ENCODE data around the gene NOP9. TPM values are rescaled to one million over a fixed set of nuclear protein-coding genes. Genes with fewer than 3 reads are reported as not detected.

NOP9 gene
- total RNA-seq, 1 experiment from 2014 or later = 34.0 TPM

DNA sequence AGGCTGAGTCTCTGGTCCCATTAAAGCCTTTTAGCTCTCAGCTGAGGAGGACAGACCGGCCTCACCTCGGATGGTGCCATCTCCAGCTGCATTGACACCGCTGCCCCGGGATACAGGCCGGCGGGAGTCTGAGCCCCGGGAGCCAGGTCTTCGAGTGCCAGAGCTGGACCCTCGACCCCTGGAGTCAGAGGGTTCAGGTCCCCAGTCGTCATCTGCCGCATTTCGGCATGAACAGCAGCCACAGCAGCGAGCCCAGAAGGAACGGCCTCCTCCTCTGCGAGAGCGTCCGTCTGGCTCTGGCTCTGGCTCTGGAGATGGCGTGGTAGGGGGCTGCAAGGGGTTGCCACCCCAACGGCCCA, 37.7 kb upstream of the NOP9 start:
- Histone ChIP-seq H3K9me3 (ENCODE audit: low read depth, low read length, poor library complexity, severe bottlenecking) (no peaks in the 10 kb centered on the region), H3K27me3 (replicated peaks; ENCODE audit: insufficient read depth, low read depth, low read length, poor library complexity) (no peaks in the 10 kb centered on the region), H3K4me3 (ENCODE audit: low read depth, low read length, poor library complexity, severe bottlenecking) (no peak overlapping the region), H3K4me1 (ENCODE audit: insufficient read depth, low read length, poor library complexity, severe bottlenecking) (no peaks in the 10 kb centered on the region), H3K36me3 (ENCODE audit: insufficient read depth, low read length, poor library complexity, severe bottlenecking) (no peaks in the 10 kb centered on the region), H3K27ac (ENCODE audit: low read depth, low read length, poor library complexity, severe bottlenecking) (no peak overlapping the region)
- TF ChIP-seq CTCF (conservative IDR thresholded peaks at IDR 0.05; ENCODE audit: low read depth, low read length) (no peak), EZH2 (IDR thresholded peaks at IDR 0.05; ENCODE audit: borderline replicate concordance, low read depth, low read length, poor library complexity, severe bottlenecking) (no peak)
- POLR2A ChIA-PET (ENCODE audit: low non-redundant PET) = interaction anchor here (0.8 kb wide), 1 partner anchor 9 kb away, joined by 5 read pairs; no protein-coding TSS in a partner anchor
- BruUV-seq (replicated peaks) = no TSS peak
- intact Hi-C loops (cut with micrococcal nuclease; ENCODE audit: unreplicated experiment) = no loop called here
- no peak for DNase-seq (ENCODE audit: low spot score)
- CTCF ChIA-PET = no interaction called here

DNA sequence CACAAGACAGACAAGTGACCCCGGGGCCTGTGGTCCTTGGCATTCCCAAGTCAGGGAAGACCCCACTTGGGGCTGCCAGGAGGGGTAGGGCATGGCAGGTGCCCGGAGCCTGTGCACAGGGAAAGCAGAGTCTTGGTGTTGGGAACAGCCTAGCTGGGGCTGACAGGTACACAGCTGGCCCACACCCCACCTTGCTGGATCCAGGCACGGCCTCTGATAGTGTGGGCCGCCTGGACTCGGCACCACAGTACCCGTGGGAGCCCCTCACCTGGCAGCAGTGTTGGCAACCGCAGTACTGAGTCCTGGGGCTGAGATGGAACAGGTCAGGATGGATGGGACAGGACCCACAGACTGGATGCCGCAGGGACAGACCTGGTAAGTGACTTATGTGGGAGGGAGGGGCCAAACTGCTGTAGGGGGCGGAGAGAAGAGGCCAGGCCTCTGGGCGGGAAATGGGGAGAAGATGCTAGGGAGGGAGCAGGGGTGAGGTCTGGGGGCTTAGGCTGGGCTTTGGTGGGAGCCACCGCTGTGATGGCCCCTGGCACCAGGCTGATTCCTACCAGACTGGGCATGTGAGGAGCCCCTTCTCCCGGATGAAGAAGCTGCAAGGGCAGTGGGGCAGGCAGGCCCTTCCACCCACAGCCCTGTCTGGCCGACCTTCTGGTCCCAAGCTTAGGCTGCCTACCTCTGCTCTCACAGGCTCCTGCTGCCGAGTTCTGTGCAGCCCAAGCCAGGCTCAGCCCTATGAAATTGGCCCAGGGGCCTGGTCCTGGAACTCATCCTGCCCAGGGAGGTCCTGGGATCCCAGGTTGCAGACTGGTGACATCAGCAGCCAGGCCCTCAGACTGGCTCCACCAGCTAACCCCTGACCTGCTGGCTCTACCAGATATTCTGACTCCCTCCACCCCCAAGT, 36.6 kb upstream of the NOP9 start, which contains the start of gene TGM1:
TGM1 (minus strand) TSS at position 357 of the 913 bp plus-strand sequence. CDS start 825 bp downstream, outside the sequence.
- no peak within 1 kb of the TSS for H3K27ac ChIP-seq (ENCODE audit: low read depth, low read length, poor library complexity, severe bottlenecking)
- no peak within 1 kb of the TSS for H3K4me3 ChIP-seq (ENCODE audit: low read depth, low read length, poor library complexity, severe bottlenecking)
- intact Hi-C loops (cut with micrococcal nuclease; ENCODE audit: unreplicated experiment) = no loop called here
- no TSS peak for BruUV-seq (replicated peaks)
- POLR2A ChIA-PET (ENCODE audit: low non-redundant PET) = interaction anchor here (0.8 kb wide), 1 partner anchor 8 kb away, joined by 5 read pairs; no protein-coding TSS in a partner anchor
- no peak for DNase-seq (ENCODE audit: low spot score)
- H3K36me3 ChIP-seq (ENCODE audit: insufficient read depth, low read length, poor library complexity, severe bottlenecking) = no peaks in the 10 kb centered on the region
- no peaks in the 10 kb centered on the region for H3K27me3 ChIP-seq (replicated peaks; ENCODE audit: insufficient read depth, low read depth, low read length, poor library complexity)
- H3K9me3 ChIP-seq (ENCODE audit: low read depth, low read length, poor library complexity, severe bottlenecking) = no peaks in the 10 kb centered on the region
- TF ChIP-seq CTCF (conservative IDR thresholded peaks at IDR 0.05; ENCODE audit: low read depth, low read length) = no peak
- CTCF ChIA-PET = no interaction called here
- no peaks in the 10 kb centered on the region for H3K4me1 ChIP-seq (ENCODE audit: insufficient read depth, low read length, poor library complexity, severe bottlenecking)

DNA sequence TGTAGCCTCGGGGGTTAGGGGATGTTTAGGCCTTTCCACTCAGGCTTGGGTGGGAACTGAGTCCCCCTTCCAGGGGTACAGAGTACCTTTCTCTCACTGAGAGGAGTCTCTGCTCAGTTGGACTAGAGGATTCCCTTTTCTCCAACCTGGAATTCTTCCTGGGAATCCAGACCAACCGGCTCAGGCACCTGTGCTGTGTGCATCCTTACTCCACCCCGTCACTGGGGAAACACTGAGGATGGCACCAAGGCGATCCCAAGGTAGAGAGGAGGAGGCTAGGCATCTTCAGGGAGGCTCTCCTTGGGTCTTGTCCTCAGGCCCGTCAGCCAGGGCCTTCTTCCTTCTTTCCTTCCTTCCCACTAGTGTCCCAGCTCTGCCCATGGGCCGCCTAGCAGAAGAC, 35.8 kb upstream of the NOP9 start:
- no peaks in the 10 kb centered on the region for H3K4me1 ChIP-seq (ENCODE audit: insufficient read depth, low read length, poor library complexity, severe bottlenecking)
- no TSS peak for BruUV-seq (replicated peaks)
- no peak overlapping the region for H3K27ac ChIP-seq (ENCODE audit: low read depth, low read length, poor library complexity, severe bottlenecking)
- ChIA-PET POLR2A (ENCODE audit: low non-redundant PET) (no interaction called here), CTCF (no interaction called here)
- no peak for DNase-seq (ENCODE audit: low spot score)
- intact Hi-C loops (cut with micrococcal nuclease; ENCODE audit: unreplicated experiment) = no loop called here
- H3K36me3 ChIP-seq (ENCODE audit: insufficient read depth, low read length, poor library complexity, severe bottlenecking) = no peaks in the 10 kb centered on the region
- no peaks in the 10 kb centered on the region for H3K27me3 ChIP-seq (replicated peaks; ENCODE audit: insufficient read depth, low read depth, low read length, poor library complexity)
- H3K9me3 ChIP-seq (ENCODE audit: low read depth, low read length, poor library complexity, severe bottlenecking) = no peaks in the 10 kb centered on the region
- TF ChIP-seq EZH2 (IDR thresholded peaks at IDR 0.05; ENCODE audit: borderline replicate concordance, low read depth, low read length, poor library complexity, severe bottlenecking) = no peak
- no peak overlapping the region for H3K4me3 ChIP-seq (ENCODE audit: low read depth, low read length, poor library complexity, severe bottlenecking)
